HuH-7 (cell line): ENCODE results near the gene NAT8L.

ENCODE experiments used
- DNase-seq: peaks from one replicate; pipeline ENCODE4 v3.0.0; 2011; ENCODE audit warnings: low spot score

Gene NAT8L

DNA sequence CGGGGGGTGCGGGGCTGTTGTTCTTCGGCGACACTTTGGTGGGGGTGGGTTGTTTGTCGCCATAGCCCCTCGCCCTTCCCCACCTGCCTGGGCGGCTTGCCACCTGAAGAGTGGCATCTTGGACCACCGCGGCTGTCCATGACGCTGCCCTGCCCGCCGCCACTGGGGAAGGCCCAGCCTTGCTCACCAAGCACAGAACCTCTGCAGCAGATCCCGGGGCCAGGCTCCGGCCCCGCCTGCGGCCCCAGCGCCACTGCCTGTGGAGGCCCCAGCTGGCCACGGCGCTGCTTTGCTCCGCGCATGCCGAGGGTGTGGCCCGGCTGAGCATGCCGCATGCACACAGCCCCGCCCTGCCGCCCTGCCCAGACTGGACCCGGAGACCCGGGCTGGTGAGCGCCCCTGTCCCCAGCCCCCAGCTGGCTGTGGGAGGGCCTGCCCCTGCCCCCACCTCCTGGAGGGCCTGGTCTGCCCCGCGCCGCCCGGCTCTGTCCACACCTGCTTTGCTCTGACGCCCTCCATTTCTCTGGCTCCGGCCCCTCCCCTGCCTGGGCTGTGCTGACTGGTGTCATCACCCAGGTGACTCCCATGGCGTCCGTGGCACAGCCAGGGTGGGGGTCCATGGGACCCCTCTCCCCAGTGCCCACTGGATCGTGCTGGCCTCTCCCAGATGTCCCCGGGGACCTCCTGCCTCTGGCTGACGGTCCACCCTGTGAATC lies 5.3 kb downstream of the NAT8L start:
- no peak for DNase-seq

GRCh38 chr4:2065106-2065930 lies 6.2 kb downstream of the NAT8L start:
- no peak for DNase-seq

GRCh38 chr4:2066011-2066551 lies 7.0 kb downstream of the NAT8L start:
- no peak for DNase-seq

DNA sequence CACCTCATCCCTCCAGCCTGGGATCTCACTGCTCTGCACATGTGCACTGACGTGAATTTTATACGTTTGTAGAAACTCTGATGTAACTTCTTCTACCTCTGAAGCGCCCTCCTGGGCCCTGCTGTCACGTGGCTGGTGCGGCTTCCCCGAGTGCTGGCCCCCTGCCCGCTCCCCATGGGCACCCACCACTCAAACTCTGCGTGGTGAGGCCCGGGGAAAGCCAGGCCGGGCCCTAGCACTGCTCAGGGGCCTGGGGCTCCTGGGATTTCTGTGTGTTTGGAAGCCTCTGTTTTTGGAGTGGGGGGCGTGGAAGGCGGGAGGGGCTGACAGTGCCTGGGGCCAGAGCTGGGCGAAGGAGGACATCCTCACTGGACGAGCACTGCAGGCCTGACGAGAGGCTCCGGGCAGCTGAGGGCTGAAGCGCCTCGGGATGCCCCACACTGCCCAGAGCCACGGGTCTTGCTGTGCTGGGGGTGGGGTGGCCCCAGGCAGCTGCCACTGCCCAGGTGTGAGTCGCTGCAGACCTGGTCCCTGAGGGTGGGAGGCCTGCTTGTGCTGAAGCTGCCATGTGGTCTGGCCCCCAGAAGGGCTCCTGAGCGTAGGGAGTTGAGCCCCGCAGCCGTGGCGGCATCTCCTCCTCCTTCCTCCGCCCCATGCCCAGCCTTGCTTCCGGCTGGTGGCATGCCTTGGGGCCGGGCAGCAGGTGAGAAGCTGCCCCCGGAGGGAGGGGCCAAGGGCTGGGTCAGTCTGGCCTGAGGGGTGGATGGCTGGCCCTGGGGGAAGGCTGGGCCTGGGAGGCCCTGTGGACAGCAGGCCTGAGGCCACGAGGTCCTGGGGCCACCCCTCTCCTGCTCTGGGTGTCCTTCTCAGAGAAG lies 7.7 kb downstream of the NAT8L start:
- no peak for DNase-seq

DNA sequence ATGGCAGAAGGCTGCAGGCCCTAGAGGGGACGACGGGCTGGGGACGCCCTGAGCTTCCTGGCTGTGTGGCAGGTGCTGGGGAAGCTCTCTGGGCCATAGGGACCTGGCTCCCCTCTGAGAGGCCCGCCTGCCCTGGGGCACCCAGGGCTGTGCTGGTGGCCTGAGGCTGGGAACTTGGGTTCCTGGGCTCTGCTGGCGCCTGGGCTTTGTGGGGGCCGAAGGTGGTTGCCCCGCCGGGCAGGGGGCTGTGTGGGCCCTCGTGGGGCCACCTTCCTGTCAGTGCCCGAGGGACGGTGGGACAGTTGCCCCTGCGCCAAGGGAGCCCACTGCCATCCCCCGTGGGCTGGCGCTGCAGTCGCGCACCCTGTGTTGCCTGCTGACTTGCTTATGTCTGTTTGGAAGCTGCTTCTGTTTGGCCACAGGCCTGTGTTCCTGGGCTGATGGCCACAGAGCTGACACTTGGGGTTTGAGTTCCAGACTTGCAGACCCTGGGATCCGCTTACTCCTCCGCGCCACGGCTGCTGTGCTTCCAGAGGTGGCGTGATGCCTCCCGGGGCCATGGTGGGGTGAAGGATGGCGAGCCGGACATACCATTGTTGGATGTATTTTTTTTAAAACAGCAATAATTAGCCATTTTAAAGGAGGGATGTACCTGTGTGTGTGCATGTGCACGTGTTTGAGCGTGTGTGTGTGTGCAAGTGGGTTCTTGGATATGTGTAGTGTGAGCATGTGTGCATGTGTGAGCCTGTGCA lies 8.5 kb downstream of the NAT8L start:
- no peak for DNase-seq

DNA sequence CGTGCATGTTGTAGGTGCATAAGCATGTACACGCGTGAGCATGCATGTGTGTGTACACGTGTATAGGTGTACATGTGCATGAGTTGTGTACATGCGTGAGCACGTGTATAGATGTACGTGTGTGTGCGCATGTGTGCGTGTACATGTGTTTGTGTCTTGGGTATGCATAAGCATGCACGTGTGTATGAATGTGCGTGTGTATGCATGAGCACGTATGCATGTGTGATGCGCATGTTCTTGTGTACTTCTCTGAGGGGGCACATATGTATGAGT lies 9.0 kb downstream of the NAT8L start:
- no peak for DNase-seq

GRCh38 chr4:2068566-2068965 lies 9.4 kb downstream of the NAT8L start:
- DNase-seq = no peak

DNA sequence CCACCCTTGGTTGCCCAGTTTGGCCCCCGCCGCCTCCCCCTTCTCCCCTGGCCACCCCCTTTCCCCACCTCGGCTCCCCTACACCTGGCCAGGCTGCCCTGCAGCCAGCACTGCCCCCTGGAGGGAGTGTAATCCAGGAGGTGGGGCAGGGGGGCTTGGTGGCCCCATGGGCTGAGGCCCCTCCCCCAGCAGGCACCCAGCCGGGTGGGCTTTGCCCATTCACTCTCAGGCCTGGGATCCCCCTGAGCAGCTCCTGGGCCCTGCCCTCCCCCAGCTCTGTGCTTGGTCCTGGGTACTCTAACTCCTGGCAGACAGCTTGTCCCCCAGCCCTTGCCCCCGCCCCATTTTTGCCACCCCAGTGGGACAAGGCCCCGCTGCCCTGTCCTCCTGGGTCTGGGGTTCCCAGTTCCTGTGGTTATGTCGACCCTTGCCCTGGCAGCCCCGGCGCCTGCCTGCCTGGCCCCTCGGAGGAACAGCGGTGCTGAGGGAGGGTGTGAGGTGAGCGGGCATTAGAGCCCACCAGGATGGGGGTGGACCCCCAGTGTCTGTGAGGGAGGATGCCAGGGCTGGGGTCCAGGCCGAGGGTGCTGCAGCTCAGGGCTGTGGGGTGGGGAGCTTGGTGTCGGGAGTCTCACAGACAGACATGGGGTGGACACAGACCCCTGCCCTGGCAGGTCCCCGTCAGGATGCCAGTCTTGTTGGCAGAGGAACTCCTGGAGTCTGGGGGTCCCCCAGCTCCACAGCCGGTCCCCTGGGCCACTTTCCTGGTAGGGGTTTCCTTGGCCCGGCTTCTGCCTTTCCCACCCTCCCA lies 10.2 kb downstream of the NAT8L start:
- DNase-seq = no peak

DNA sequence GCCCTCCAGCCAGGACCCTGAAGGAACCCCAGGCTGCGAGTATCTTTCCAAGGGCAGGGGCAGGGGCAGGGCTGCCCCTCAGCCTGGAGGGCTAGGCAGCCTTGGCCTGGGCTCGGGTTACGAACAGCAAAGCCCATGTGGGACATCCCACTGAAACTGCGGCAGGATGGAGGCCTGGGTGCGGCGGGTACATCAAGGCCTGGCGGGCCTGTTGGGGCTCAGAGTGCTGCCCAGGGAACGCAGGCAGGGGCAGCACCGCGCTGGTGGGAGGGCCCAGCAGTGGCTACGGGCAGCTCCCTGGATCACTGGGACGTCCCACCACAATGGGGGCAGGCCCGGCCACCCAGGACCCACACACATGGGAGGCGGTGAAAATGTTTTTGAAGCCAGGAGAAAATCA lies 10.9 kb downstream of the NAT8L start:
- no peak for DNase-seq

- no peak for DNase-seq
Observed at GRCh38 chr4:2070421-2071251, 11.5 kb downstream of the NAT8L start.

- no peak for DNase-seq
Observed at GRCh38 chr4:2071252-2071911, 12.3 kb downstream of the NAT8L start.

GRCh38 chr4:2071912-2072867 lies 13.1 kb downstream of the NAT8L start:
- no peak for DNase-seq

GRCh38 chr4:2072971-2073807 lies 14.1 kb downstream of the NAT8L start:
- DNase-seq = no peak

GRCh38 chr4:2073808-2074481 lies 14.8 kb downstream of the NAT8L start:
- no peak for DNase-seq

DNA sequence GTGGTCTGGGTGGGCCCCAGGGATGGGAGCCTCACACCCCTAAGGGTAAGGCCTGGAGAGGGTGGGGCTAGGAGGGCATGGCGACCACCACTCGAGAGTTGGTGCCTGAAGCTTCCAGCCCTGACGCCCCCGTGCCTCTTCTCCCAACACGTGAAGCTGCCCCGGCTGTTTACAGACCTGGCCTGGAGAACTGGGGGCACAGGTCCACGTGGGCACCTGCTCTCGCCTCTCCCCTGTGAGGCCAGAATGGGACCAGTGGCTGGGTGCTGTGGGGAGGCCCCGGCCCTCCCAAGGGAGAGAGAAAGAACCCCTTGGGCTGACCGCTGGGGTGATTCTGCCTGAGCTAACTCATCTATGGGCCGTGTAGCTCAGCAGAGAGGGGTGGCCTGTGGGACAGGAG lies 15.5 kb downstream of the NAT8L start:
- no peak for DNase-seq

DNA sequence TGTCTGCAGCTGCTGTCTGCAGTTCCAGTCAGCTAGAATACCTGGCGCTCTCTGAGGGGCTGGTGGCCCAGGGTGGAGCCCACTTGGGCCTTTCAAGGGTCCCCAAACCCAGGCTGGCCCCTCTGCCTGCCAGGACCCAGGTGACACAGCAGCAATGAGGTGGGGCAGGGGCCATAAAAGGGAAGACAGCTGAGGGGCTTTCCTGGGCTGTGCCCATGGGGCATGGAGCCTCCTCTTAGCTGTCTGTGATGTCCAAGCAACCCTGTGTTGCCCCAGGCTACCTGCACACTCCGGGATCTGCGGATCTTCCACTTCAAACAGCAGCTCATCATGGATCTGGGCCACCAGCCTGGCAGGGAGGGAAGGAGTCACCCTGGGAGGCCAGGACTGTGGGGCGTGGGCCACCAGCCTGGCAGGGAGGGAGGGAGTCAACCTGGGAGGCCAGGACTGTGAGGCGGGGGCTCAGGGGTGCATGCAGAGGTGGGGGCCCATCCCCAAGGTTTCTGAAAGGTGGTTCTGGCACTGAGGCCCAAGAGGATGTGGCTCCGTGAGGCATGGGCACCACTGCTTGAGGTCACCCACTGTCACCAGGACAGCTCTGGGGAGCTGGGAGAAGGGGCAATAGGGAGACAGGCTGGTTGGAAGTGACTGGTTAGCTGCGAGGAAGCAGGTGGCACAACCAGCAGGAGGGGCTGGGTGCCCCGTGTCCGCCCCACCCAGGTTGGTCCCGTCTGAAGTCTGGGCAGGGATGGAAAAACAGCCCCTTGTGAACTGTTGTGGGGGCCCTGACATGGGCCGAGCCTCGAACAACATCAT lies 16.3 kb downstream of the NAT8L start:
- no peak for DNase-seq
